BE2C (cell line): ENCODE measurements around the gene HMGN2.

Experiments
- DNase-seq: peaks from one replicate; pipeline ENCODE4 v3.0.0-alpha.2; 2020
- H3K27me3 ChIP-seq: fragments of 250-450 bp; sonication (Bioruptor Pico); 2 replicates; pipeline ENCODE4 v1.5.1; 2020; ENCODE audit warnings: mild to moderate bottlenecking
- H3K36me3 ChIP-seq: fragments of 250-450 bp; sonication (Bioruptor Pico); 2 replicates; pipeline ENCODE4 v1.5.1; 2020; ENCODE audit warnings: mild to moderate bottlenecking
- H3K4me1 ChIP-seq: fragments of 250-450 bp; sonication (Bioruptor Pico); 2 replicates; pipeline ENCODE4 v1.5.1; 2020
- H3K4me3 ChIP-seq: 2 replicates; pipeline ENCODE4 v1.5.1; 2011; ENCODE audit warnings: low read depth, low read length
- H3K9me3 ChIP-seq: fragments of 250-450 bp; sonication (Bioruptor Pico); 2 replicates; pipeline ENCODE4 v1.5.1; 2020
- TF ChIP-seq, protein P1 (sequence below): IDR thresholded peaks from 2 replicates; pipeline ENCODE4 v1.5.1; 2012; ENCODE audit warnings: mild to moderate bottlenecking, low read depth, low read length

The HMGN2 gene

DNA sequence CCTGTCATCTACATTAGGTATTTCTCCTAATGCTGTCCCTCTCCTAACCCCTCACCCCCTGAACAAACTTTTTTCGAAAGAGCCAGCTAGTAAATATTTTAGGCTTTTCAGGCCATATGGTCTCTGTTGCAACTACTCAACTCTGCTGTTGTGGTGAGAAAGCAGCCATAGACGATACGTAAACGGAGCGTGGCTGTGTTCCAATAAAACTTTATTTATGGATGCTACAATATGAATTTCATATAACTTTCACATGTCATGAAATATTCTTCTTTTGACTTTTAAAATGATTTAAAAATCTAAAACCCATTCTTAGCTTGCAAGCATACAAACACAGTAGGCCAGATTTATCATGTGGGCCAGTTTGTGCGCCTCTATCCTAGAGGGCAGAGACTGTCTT is 46.1 kb downstream of the HMGN2 start:
- H3K27me3 ChIP-seq = no peaks in the 10 kb centered on the region
- no peak overlapping the region for H3K4me3 ChIP-seq
- no peak for DNase-seq
- TF ChIP-seq, protein P1, sequence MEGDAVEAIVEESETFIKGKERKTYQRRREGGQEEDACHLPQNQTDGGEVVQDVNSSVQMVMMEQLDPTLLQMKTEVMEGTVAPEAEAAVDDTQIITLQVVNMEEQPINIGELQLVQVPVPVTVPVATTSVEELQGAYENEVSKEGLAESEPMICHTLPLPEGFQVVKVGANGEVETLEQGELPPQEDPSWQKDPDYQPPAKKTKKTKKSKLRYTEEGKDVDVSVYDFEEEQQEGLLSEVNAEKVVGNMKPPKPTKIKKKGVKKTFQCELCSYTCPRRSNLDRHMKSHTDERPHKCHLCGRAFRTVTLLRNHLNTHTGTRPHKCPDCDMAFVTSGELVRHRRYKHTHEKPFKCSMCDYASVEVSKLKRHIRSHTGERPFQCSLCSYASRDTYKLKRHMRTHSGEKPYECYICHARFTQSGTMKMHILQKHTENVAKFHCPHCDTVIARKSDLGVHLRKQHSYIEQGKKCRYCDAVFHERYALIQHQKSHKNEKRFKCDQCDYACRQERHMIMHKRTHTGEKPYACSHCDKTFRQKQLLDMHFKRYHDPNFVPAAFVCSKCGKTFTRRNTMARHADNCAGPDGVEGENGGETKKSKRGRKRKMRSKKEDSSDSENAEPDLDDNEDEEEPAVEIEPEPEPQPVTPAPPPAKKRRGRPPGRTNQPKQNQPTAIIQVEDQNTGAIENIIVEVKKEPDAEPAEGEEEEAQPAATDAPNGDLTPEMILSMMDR = no peak
- no peaks in the 10 kb centered on the region for H3K9me3 ChIP-seq
- no peaks in the 10 kb centered on the region for H3K36me3 ChIP-seq
- H3K4me1 ChIP-seq = no peaks in the 10 kb centered on the region

DNA sequence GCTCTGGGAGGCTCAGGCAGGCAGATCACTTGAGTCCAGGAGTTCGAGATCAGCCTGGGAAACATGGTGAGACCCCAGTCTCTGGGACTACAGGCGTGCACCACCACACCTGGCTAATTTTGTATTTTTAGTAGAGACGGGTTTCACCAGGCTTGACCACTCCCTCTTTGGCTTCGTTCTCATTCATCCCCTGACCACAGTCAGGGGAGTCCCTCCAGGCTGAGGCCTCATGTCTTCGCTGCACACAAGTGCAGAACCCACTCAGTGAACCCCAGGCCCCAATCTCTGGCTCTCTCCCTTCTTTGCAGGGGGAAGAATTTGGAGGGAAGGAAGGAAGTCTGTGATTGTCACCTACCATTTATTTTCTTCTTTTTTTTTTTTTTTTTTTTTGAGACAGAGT is 48.1 kb downstream of the HMGN2 start:
- Histone ChIP-seq H3K4me3 (no peak overlapping the region), H3K36me3 (no peaks in the 10 kb centered on the region), H3K4me1 (no peaks in the 10 kb centered on the region), H3K9me3 (no peaks in the 10 kb centered on the region), H3K27me3 (no peaks in the 10 kb centered on the region)
- TF ChIP-seq, protein P1 = no peak
- no peak for DNase-seq

DNA sequence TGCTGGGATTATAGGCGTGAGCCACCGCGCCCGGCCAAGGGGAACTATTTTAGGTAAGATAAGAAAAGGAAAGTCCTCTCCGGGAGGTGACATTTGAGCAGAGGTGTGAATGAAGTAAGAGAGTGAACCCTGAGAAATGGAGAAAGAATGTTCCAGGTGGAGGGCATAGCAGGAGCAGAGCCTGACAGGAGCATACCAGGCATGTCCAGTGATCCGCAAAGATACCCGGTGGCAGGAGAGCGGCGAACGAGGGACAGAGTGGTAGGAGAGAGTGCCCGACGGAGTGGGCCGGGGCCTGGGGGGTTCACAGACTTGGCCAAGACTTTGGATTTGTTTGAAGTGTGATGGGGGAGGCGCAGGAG is 49.4 kb downstream of the HMGN2 start:
- H3K4me3 ChIP-seq = no peak overlapping the region
- TF ChIP-seq, protein P1 = no peak
- H3K9me3 ChIP-seq = no peaks in the 10 kb centered on the region
- no peaks in the 10 kb centered on the region for H3K27me3 ChIP-seq
- H3K36me3 ChIP-seq = no peaks in the 10 kb centered on the region
- H3K4me1 ChIP-seq = no peaks in the 10 kb centered on the region
- no peak for DNase-seq

DNA sequence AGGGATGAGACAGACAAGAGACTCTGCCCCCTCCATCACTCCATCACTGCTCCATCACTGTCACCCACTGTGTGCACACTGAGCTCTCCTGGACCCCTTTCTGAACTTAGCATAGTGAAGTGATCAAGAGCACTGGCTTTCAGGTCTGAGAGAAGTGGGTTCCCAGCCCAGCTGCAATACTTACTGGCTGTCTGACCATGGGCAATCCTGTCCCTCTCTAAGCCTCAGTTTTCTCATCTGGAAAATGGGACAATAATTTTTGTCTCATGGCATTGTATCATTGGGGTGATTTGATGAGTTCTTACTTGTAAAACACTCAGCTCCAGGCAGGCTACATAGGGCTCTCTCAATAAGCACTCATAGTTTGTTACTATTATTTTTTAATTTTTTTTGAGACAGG is 49.8 kb downstream of the HMGN2 start:
- Histone ChIP-seq H3K27me3 (no peaks in the 10 kb centered on the region), H3K36me3 (no peaks in the 10 kb centered on the region), H3K4me1 (no peaks in the 10 kb centered on the region), H3K9me3 (no peaks in the 10 kb centered on the region), H3K4me3 (no peak overlapping the region)
- TF ChIP-seq, protein P1 = no peak
- DNase-seq = no peak

DNA sequence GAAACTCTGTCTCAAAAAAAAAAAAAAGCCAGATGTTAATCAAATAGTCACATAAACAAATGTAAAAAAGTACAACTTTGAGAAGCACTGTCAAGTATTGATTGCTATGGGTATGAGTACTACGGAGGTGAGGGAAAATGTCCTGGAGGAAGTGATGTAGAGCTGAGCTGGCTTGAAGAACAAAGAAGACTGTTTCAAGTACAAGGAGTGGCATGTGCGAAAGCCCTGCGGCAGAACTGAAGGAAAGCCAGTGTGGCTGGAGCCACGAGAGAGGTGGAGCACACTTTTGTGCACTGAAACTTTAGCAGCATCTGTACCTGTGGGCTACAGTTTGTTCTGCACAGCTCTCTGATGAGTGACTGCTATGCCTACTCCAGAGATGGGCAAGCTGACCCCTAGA is 51.9 kb downstream of the HMGN2 start:
- H3K9me3 ChIP-seq = no peaks in the 10 kb centered on the region
- DNase-seq = no peak
- H3K27me3 ChIP-seq = no peaks in the 10 kb centered on the region
- no peaks in the 10 kb centered on the region for H3K4me1 ChIP-seq
- no peak overlapping the region for H3K4me3 ChIP-seq
- TF ChIP-seq, protein P1 = no peak
- no peaks in the 10 kb centered on the region for H3K36me3 ChIP-seq
